ENCODE results near the gene DIS3L2. TPM values are rescaled to one million over a fixed set of nuclear protein-coding genes. Genes with fewer than 3 reads are reported as not detected.

The DIS3L2 gene
- total and polyA plus RNA-seq, 2 of the 4 experiments (the other 2 are of a cell fraction): 14.7 to 19.2 TPM

- CTCF ChIA-PET: no interaction called here
- Histone ChIP-seq H3K4me1 (ENCODE audit: control insufficient read depth, insufficient read depth, low read length) (no peaks in the 10 kb centered on the region), H2BK120ac (ENCODE audit: low read depth, low read length) (no peak overlapping the region), H3K36me3 (ENCODE audit: control insufficient read depth, insufficient read depth, low read length) (peaks cover 1% of the 10 kb centered on the region; the same call in 1 of the 2 replicates), H3K9me3 (ENCODE audit: control insufficient read depth, insufficient read depth, low read length) (no peaks in the 10 kb centered on the region), H4K20me1 (ENCODE audit: insufficient read depth, low read length) (no peaks in the 10 kb centered on the region), H4K8ac (ENCODE audit: low read depth in 2 of 2, low read length in 2 of 2) (no peak overlapping the region), H3K4me3 (ENCODE audit: insufficient read depth, low read depth, low read length) (no peak overlapping the region), H3K56ac (ENCODE audit: extremely low read depth, insufficient read depth, low read length) (no peak overlapping the region), H3K9me1 (ENCODE audit: insufficient read depth, low read length) (peaks cover 4% of the 10 kb centered on the region; the same call in 1 of the 2 replicates), H3K79me1 (ENCODE audit: low read depth in 1 of 2, low read length in 2 of 2) (no peaks in the 10 kb centered on the region), H2AFZ (replicated peaks; ENCODE audit: low read length, poor library complexity) (no peak overlapping the region), H3K18ac (ENCODE audit: low read depth, low read length) (no peak overlapping the region), H3K23ac (ENCODE audit: low read depth, low read length) (no peak overlapping the region), H3K27me3 (ENCODE audit: control insufficient read depth, insufficient read depth, low read length) (no peaks in the 10 kb centered on the region), H3K9ac (ENCODE audit: low read depth, low read length) (no peak overlapping the region), H2AK5ac (ENCODE audit: low read depth, low read length) (no peak overlapping the region), H2BK15ac (ENCODE audit: low read depth, low read length) (no peak overlapping the region), H2AK9ac (replicated peaks; ENCODE audit: low read depth, low read length, poor library complexity) (no peak overlapping the region), H2BK20ac (ENCODE audit: low read depth, low read length) (no peak overlapping the region), H3K14ac (replicated peaks; ENCODE audit: low read depth, low read length) (no peak overlapping the region), H3K4ac (ENCODE audit: low read depth, low read length) (no peak overlapping the region), H4K5ac (ENCODE audit: low read depth, low read length) (no peak overlapping the region), H4K91ac (ENCODE audit: insufficient read depth, low read depth, low read length) (no peak overlapping the region), H2BK5ac (ENCODE audit: low read depth, low read length, poor library complexity, severe bottlenecking) (no peak overlapping the region), H3K27ac (ENCODE audit: insufficient read depth, low read length) (no peak overlapping the region), H3K4me2 (ENCODE audit: low read depth, low read length) (no peak overlapping the region)
- no TSS peak for BruUV-seq (replicated peaks)
- DNase-seq (no peak), ATAC-seq (ENCODE audit: low read depth) (no peak)
- in situ Hi-C loops (cut with MboI; ENCODE audit: low sequenced_read_pairs) (no loop called here), intact Hi-C loops (cut with micrococcal nuclease) (no loop called here), dilution Hi-C loops (cut with HindIII; ENCODE audit: low sequenced_read_pairs, unreplicated experiment) (no loop called here)
- POLR2A ChIA-PET (ENCODE audit: unreplicated experiment): no interaction called here
- no CpG with 5 or more reads among the region's 1 CpG for WGBS, 2 experiments (ENCODE audit: extremely low coverage in 2 of 2, insufficient read length in 1 of 2)
- TF ChIP-seq FOS (IDR thresholded peaks at IDR 0.05; ENCODE audit: low read depth, low read length): no peak
These were observed 264.4 kb downstream of the DIS3L2 start for GRCh38 chr2:232225895-232226294.
